Small intestine (tissue), 7 donors: ENCODE data around the gene OLA1. TPM values are rescaled to one million over a fixed set of nuclear protein-coding genes. Genes with fewer than 3 reads are reported as not detected.

Experiments used
- DNase-seq, 2 donors: peaks; one replicate each; pipeline versions ENCODE4 v3.0.0 to v3.0.0-alpha.2; 2013
- FAIRE-seq: peaks from 2 replicates; lab custom pipeline; 2012; peaks lifted over from hg19 to GRCh38; lab: Jason Lieb, UNC
- H3K27ac ChIP-seq, 3 donors: one replicate each; pipeline ENCODE4 v1.5.1; 2013; ENCODE audit warnings: low read length in 2 of 3, mild to moderate bottlenecking in 2 of 3, control low read depth in 1 of 3, inconsistent platforms in 1 of 3, low read depth in 1 of 3, moderate library complexity in 1 of 3
- H3K27me3 ChIP-seq, 3 donors: one replicate each; pipeline ENCODE4 v1.6.1; 2013; ENCODE audit warnings: low read length in 3 of 3, inconsistent platforms in 1 of 3; ENCODE audit not compliant: control insufficient read depth in 3 of 3, insufficient read depth in 3 of 3
- H3K36me3 ChIP-seq, 3 donors: one replicate each; pipeline ENCODE4 v1.6.1; 2013; ENCODE audit warnings: low read length in 3 of 3, inconsistent platforms in 1 of 3, low read depth in 1 of 3, mild to moderate bottlenecking in 1 of 3, moderate library complexity in 1 of 3; ENCODE audit not compliant: control insufficient read depth in 3 of 3, insufficient read depth in 2 of 3
- H3K4me1 ChIP-seq, 3 donors: one replicate each; pipeline ENCODE4 v1.6.1; 2013; ENCODE audit warnings: low read length in 2 of 3, inconsistent platforms in 1 of 3, low read depth in 1 of 3, mild to moderate bottlenecking in 1 of 3, moderate library complexity in 1 of 3; ENCODE audit not compliant: control insufficient read depth in 3 of 3, insufficient read depth in 2 of 3
- H3K4me3 ChIP-seq, 3 donors: one replicate each; pipeline ENCODE4 v1.5.1; 2013; ENCODE audit warnings: low read length in 3 of 3, control low read depth in 1 of 3, inconsistent platforms in 1 of 3, low read depth in 1 of 3, mild to moderate bottlenecking in 1 of 3, moderate library complexity in 1 of 3
- H3K9me3 ChIP-seq, 2 donors: one replicate each; pipeline ENCODE4 v1.6.1; 2013; ENCODE audit warnings: low read depth in 1 of 2, low read length in 1 of 2; ENCODE audit not compliant: control insufficient read depth in 2 of 2, insufficient read depth in 1 of 2
- WGBS, 3 donors: extraction: QIAGEN DNeasy Blood & Tissue Kit; methylation state at CpG; one replicate each; pipeline ENCODE4 v1.1.7; 2013; 5-methylcytosine and 5-hydroxymethylcytosine counted together
- polyA plus RNA-seq, 4 donors: library from polyadenylated mRNA; stranded (reverse) in 3 of 4; unstranded in 1 of 4; fragments of 200-250 nt in 3 of 4; fragments of 120-200 nt in 1 of 4; gene quantifications; one replicate each; pipeline versions ENCODE4 v1.2.1 to v1.2.3, GENCODE V29; 2013
- donor health status: healthy with polysubstance abuse.
- donor health status: control.
- donor health status: control.
- donor health status: Bipolar disorder and iron deficiency.
- donor health status: healthy.

Gene OLA1
- polyA plus RNA-seq, 4 donors, result 60.3 to 148 (median 92.0) TPM

GRCh38 chr2:174106736-174107135 lies 141.6 kb downstream of the OLA1 start:
- Histone ChIP-seq H3K9me3 (no peaks in the 10 kb centered on the region), H3K4me1 (no peaks in the 10 kb centered on the region), H3K27ac (no peak overlapping the region), H3K27me3 (no peaks in the 10 kb centered on the region), H3K4me3 (no peak overlapping the region), H3K36me3 (peaks cover 0 to 2% (median 0%) of the 10 kb centered on the region in 3 donors)
- no peak for FAIRE-seq
- no peak for DNase-seq

GRCh38 chr2:174094542-174094941 lies 153.8 kb downstream of the OLA1 start:
- H3K27me3 ChIP-seq, result no peaks in the 10 kb centered on the region
- H3K9me3 ChIP-seq, result no peaks in the 10 kb centered on the region
- H3K36me3 ChIP-seq, result peaks cover 0 to 3% (median 0%) of the 10 kb centered on the region in 3 donors
- FAIRE-seq, result no peak
- H3K4me1 ChIP-seq, result no peaks in the 10 kb centered on the region
- DNase-seq, result no peak
- H3K27ac ChIP-seq, result no peak overlapping the region
- no peak overlapping the region for H3K4me3 ChIP-seq
- 95 to 96% (median 95%) methylated on average over 5 of the region's 5 CpGs for WGBS, 3 donors

GRCh38 chr2:174090476-174090875 lies 157.9 kb downstream of the OLA1 start:
- Histone ChIP-seq H3K9me3 (no peaks in the 10 kb centered on the region), H3K27ac (no peak overlapping the region), H3K36me3 (peaks cover 0 to 2% (median 0%) of the 10 kb centered on the region in 3 donors), H3K27me3 (no peaks in the 10 kb centered on the region), H3K4me3 (no peak overlapping the region), H3K4me1 (no peaks in the 10 kb centered on the region)
- 91 to 95% (median 95%) methylated on average over 4 of the region's 4 CpGs for WGBS, 3 donors
- FAIRE-seq (no peak), DNase-seq (no peak)

- Histone ChIP-seq H3K27ac (no peak overlapping the region), H3K36me3 (peaks cover 0 to 2% (median 0%) of the 10 kb centered on the region in 3 donors), H3K9me3 (no peaks in the 10 kb centered on the region), H3K27me3 (no peaks in the 10 kb centered on the region), H3K4me3 (no peak overlapping the region), H3K4me1 (peaks cover 0 to 2% (median 0%) of the 10 kb centered on the region in 3 donors)
- 81 to 90% (median 84%) methylated on average over 5 of the region's 5 CpGs for WGBS, 3 donors
- DNase-seq, result peak; percentile 6 to 18
- FAIRE-seq, result no peak
Observed at GRCh38 chr2:174088706-174089460, 159.4 kb downstream of the OLA1 start.

- peaks cover 0 to 2% (median 0%) of the 10 kb centered on the region in 3 donors for H3K36me3 ChIP-seq
- no peaks in the 10 kb centered on the region for H3K9me3 ChIP-seq
- no peak overlapping the region for H3K4me3 ChIP-seq
- H3K27ac ChIP-seq, result no peak overlapping the region
- no peaks in the 10 kb centered on the region for H3K27me3 ChIP-seq
- FAIRE-seq (no peak), DNase-seq (no peak)
- 94 to 98% (median 96%) methylated on average over 10 to 11 of the region's 11 CpGs for WGBS, 3 donors
- H3K4me1 ChIP-seq, result peaks cover 0 to 2% (median 0%) of the 10 kb centered on the region in 3 donors
Observed at GRCh38 chr2:174086708-174087107, 161.6 kb downstream of the OLA1 start.

GRCh38 chr2:174085781-174086180 lies 162.6 kb downstream of the OLA1 start:
- WGBS, 3 donors, result 91 to 96% (median 94%) methylated on average over 1 of the region's 1 CpG
- H3K4me3 ChIP-seq, result no peak overlapping the region

GRCh38 chr2:174083843-174084458 lies 164.4 kb downstream of the OLA1 start:
- FAIRE-seq (no peak), DNase-seq (peak in 1 of 2 donors; percentile 6)
- 38 to 70% (median 62%) methylated on average over 3 of the region's 3 CpGs for whole genome bisulfite sequencing, 3 donors
- no peaks in the 10 kb centered on the region for H3K9me3 ChIP-seq
- H3K36me3 ChIP-seq, result no peaks in the 10 kb centered on the region
- no peak overlapping the region for H3K4me3 ChIP-seq
- H3K4me1 ChIP-seq, result peaks cover 0 to 2% (median 0%) of the 10 kb centered on the region in 3 donors
- no peaks in the 10 kb centered on the region for H3K27me3 ChIP-seq
- peak overlapping the region in 1 of 3 donors; percentile 20 for H3K27ac ChIP-seq

More at GRCh38 chr2:174085781-174086180, 162.6 kb downstream of the OLA1 start:
- no peak for FAIRE-seq
- no peak for DNase-seq
- no peaks in the 10 kb centered on the region for H3K27me3 ChIP-seq
- peaks cover 0 to 2% (median 0%) of the 10 kb centered on the region in 3 donors for H3K4me1 ChIP-seq
- no peaks in the 10 kb centered on the region for H3K9me3 ChIP-seq
- H3K27ac ChIP-seq, result no peak overlapping the region
- H3K36me3 ChIP-seq, result peaks cover 0 to 2% (median 0%) of the 10 kb centered on the region in 3 donors

- Histone ChIP-seq H3K36me3 (no peaks in the 10 kb centered on the region), H3K9me3 (no peaks in the 10 kb centered on the region), H3K27ac (no peak overlapping the region), H3K4me3 (no peak overlapping the region), H3K27me3 (no peaks in the 10 kb centered on the region), H3K4me1 (peaks cover 0 to 2% (median 0%) of the 10 kb centered on the region in 3 donors)
- FAIRE-seq (no peak), DNase-seq (no peak)
- WGBS, 3 donors, result 93 to 96% (median 94%) methylated on average over 6 of the region's 6 CpGs
Observed at GRCh38 chr2:174080672-174081121, 167.6 kb downstream of the OLA1 start.
